ENCODE data around the gene ADGRG3.

The ADGRG3 gene, protein sequence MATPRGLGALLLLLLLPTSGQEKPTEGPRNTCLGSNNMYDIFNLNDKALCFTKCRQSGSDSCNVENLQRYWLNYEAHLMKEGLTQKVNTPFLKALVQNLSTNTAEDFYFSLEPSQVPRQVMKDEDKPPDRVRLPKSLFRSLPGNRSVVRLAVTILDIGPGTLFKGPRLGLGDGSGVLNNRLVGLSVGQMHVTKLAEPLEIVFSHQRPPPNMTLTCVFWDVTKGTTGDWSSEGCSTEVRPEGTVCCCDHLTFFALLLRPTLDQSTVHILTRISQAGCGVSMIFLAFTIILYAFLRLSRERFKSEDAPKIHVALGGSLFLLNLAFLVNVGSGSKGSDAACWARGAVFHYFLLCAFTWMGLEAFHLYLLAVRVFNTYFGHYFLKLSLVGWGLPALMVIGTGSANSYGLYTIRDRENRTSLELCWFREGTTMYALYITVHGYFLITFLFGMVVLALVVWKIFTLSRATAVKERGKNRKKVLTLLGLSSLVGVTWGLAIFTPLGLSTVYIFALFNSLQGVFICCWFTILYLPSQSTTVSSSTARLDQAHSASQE

GRCh38 chr16:57668263-57668571 lies at the start of gene ADGRG3:
TSS of gene ADGRG3 (plus strand) at chr16:57668306. CDS start at chr16:57668348, 42 bp downstream.
- TF ChIP-seq, protein P1, sequence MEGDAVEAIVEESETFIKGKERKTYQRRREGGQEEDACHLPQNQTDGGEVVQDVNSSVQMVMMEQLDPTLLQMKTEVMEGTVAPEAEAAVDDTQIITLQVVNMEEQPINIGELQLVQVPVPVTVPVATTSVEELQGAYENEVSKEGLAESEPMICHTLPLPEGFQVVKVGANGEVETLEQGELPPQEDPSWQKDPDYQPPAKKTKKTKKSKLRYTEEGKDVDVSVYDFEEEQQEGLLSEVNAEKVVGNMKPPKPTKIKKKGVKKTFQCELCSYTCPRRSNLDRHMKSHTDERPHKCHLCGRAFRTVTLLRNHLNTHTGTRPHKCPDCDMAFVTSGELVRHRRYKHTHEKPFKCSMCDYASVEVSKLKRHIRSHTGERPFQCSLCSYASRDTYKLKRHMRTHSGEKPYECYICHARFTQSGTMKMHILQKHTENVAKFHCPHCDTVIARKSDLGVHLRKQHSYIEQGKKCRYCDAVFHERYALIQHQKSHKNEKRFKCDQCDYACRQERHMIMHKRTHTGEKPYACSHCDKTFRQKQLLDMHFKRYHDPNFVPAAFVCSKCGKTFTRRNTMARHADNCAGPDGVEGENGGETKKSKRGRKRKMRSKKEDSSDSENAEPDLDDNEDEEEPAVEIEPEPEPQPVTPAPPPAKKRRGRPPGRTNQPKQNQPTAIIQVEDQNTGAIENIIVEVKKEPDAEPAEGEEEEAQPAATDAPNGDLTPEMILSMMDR (IDR thresholded peaks at IDR 0.05; ENCODE audit: unreplicated experiment in 3 of 3): no peak

DNA sequence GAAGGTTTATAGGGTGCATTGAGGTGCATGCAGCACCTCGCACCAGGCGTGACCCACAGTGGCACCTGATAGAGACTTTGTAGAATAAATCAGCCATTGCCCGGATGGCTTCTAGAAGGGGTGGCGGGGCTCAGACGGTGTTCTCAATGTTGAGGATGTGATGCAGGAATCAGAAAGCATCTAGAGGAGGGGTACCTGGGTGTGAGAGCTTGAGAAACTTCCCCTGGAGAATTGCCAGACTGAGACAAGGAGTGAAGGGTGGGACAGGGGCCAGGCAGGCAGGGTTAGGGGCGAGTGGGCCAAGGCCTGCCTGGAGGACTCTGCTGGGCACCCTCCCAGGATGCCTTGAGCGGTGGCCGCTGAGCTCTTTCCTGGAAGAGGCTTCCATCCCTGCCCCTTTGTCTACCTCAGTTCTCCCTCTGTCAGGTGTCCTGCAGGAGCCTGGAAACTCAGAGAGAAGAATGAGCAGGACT lies 48.9 kb upstream of the ADGRG3 start:
- TF ChIP-seq, protein P1 (IDR thresholded peaks at IDR 0.05; ENCODE audit: unreplicated experiment in 3 of 3): no peak
- no peaks in the 10 kb centered on the region for H3K36me3 Mint-ChIP-seq (ENCODE audit: low read depth)
- H3K27ac Mint-ChIP-seq: peak overlapping the region; percentile 94 to 98 (median 95)
- peaks cover 4% of the 10 kb centered on the region for H3K27me3 Mint-ChIP-seq (ENCODE audit: low read depth)
- peaks cover 20% of the 10 kb centered on the region for H3K4me1 Mint-ChIP-seq
- H3K4me3 Mint-ChIP-seq: peak overlapping the region; percentile 68 to 79 (median 79)
- no peaks in the 10 kb centered on the region for H3K9me3 Mint-ChIP-seq

More at GRCh38 chr16:57668263-57668571, at the start of gene ADGRG3:
- H3K27me3 Mint-ChIP-seq (ENCODE audit: low read depth): peaks cover 3% of the 10 kb centered on the region
- H3K27ac Mint-ChIP-seq: no peak within 1 kb of the TSS
- no peaks in the 10 kb centered on the region for H3K36me3 Mint-ChIP-seq (ENCODE audit: low read depth)
- no peaks in the 10 kb centered on the region for H3K4me1 Mint-ChIP-seq
- no peaks in the 10 kb centered on the region for H3K9me3 Mint-ChIP-seq
- no peak within 1 kb of the TSS for H3K4me3 Mint-ChIP-seq

DNA sequence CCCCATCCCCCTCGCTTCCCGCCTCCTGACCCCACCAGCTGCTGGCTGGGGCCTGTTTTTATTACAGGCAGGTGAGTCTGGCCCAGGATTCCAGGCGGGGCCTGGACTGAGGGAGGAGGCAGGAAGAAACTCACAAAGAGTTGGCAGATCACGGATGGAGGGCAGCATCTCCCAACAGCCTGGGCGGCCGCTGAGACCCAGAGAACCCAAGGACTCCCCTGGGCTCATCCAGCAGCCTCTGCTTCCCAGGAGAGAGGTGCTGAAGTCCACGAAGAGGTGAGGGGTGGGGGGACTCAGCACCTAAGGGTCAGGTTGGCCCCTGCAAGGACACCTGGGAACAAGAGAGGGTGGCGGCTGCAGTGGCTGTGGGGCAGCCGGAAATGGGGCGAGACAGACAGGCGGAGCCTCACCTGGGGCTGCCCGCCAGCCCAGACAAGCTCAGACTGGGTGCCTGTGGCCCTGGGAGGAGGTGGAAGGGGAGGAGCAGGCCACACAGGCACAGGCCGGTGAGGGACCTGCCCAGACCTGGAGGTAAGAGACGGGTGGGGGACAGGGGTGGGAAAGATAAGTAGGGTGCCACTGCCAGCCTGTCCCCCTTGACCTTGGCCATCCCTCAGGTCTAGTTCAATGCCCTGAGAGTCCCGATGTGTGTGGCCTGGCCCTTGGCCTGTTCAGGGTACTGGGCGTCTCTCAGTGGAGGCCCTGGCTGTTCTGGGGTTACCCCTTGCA lies 48.3 kb upstream of the ADGRG3 start:
- H3K4me3 Mint-ChIP-seq: peak overlapping the region; percentile 68 to 79 (median 79)
- no peaks in the 10 kb centered on the region for H3K9me3 Mint-ChIP-seq
- H3K4me1 Mint-ChIP-seq: peaks cover 25% of the 10 kb centered on the region
- H3K27me3 Mint-ChIP-seq (ENCODE audit: low read depth): peaks cover 6% of the 10 kb centered on the region
- peak overlapping the region; percentile 94 to 98 (median 95) for H3K27ac Mint-ChIP-seq
- H3K36me3 Mint-ChIP-seq (ENCODE audit: low read depth): no peaks in the 10 kb centered on the region
- TF ChIP-seq, protein P1 (IDR thresholded peaks at IDR 0.05; ENCODE audit: unreplicated experiment in 3 of 3): no peak

GRCh38 chr16:57620335-57621231 lies 47.5 kb upstream of the ADGRG3 start:
- Mint-ChIP-seq H3K4me1 (peaks cover 33% of the 10 kb centered on the region), H3K27ac (peak overlapping the region; percentile 49 to 98 (median 82)), H3K27me3 (ENCODE audit: low read depth) (peaks cover 10% of the 10 kb centered on the region), H3K36me3 (ENCODE audit: low read depth) (no peaks in the 10 kb centered on the region), H3K9me3 (no peaks in the 10 kb centered on the region), H3K4me3 (peak overlapping the region in 1 of 3 experiments; percentile 79)
- TF ChIP-seq, protein P1 (IDR thresholded peaks at IDR 0.05; ENCODE audit: unreplicated experiment in 3 of 3): no peak

GRCh38 chr16:57621521-57622271 lies 46.4 kb upstream of the ADGRG3 start:
- Mint-ChIP-seq H3K4me3 (peak overlapping the region in 1 of 3 experiments; percentile 5), H3K9me3 (no peaks in the 10 kb centered on the region), H3K4me1 (peaks cover 42% of the 10 kb centered on the region), H3K27me3 (ENCODE audit: low read depth) (peaks cover 21% of the 10 kb centered on the region), H3K36me3 (ENCODE audit: low read depth) (no peaks in the 10 kb centered on the region), H3K27ac (peak overlapping the region; percentile 76 to 92 (median 82))
- TF ChIP-seq, protein P1 (IDR thresholded peaks at IDR 0.05; ENCODE audit: unreplicated experiment in 3 of 3): no peak
